Measurements from ENCODE around the gene ATP9A. TPM values are rescaled to one million over a fixed set of nuclear protein-coding genes. Genes with fewer than 3 reads are reported as not detected.
"Not testable (repeated sequence)": the region's sequence is repeated elsewhere in the genome, so short reads cannot be mapped to it uniquely, and the experiment has no call there.

ATP9A gene
- total and polyA plus RNA-seq, 12 donors: 3.4 to 32.1 (median 24.6) TPM

DNA sequence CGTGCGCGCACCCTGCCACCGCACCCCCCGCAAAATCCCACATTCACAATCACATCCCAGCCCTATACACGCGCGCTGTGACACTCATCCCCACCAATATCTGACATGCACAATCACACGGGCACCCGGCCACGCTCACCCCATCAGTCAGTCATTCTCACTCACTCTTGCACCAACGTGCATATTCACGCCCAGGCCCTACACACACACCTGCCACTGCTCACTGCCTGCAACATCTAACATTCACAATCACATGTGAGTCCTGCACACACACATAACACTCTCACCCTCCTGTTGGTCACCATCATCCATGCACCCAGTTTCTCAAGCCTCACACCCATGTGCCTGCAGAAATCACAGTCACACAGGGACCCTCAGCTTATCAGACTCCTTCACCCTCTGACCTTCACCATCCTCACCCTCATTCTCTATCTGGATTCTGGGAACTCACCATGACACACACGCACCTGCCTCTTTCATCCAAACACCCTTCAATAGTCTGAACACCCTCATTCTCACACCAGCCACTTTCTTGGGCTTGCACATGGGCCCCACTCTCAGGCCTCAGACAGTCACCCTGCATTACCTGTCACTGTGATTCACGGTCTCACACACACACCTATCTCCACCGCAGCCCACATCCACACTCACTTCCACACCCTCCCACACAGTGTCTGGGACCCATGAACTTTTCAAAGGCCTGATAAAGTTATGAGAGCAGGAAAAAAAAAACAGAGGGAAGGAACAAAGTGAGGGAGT lies 748 bp upstream of the ATP9A start:
- TF ChIP-seq, protein P1, sequence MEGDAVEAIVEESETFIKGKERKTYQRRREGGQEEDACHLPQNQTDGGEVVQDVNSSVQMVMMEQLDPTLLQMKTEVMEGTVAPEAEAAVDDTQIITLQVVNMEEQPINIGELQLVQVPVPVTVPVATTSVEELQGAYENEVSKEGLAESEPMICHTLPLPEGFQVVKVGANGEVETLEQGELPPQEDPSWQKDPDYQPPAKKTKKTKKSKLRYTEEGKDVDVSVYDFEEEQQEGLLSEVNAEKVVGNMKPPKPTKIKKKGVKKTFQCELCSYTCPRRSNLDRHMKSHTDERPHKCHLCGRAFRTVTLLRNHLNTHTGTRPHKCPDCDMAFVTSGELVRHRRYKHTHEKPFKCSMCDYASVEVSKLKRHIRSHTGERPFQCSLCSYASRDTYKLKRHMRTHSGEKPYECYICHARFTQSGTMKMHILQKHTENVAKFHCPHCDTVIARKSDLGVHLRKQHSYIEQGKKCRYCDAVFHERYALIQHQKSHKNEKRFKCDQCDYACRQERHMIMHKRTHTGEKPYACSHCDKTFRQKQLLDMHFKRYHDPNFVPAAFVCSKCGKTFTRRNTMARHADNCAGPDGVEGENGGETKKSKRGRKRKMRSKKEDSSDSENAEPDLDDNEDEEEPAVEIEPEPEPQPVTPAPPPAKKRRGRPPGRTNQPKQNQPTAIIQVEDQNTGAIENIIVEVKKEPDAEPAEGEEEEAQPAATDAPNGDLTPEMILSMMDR (IDR thresholded peaks at IDR 0.05): no peak
- Histone ChIP-seq H3K36me3 (no peaks in the 10 kb centered on the region), H3K4me1 (peaks cover 0 to 19% (median 6%) of the 10 kb centered on the region in 9 donors), H3K4me3 (peak overlapping the region in 6 of 10 donors; percentile 10 to 38 (median 30)), H3K27ac (no peak overlapping the region), H3K9me3 (no peaks in the 10 kb centered on the region), H3K27me3 (peaks cover 0 to 36% (median 0%) of the 10 kb centered on the region in 7 donors)
- DNase-seq (no peak), ATAC-seq (no peak)
- 32 to 33% methylated on average over 12 to 16 of the region's 16 CpGs for WGBS, 2 donors
- intact Hi-C loops (cut with DNase I): loop anchor here in 2 of 10 donors (10.0 kb wide), 1 partner anchor 114 kb away; no protein-coding TSS in a partner anchor

DNA sequence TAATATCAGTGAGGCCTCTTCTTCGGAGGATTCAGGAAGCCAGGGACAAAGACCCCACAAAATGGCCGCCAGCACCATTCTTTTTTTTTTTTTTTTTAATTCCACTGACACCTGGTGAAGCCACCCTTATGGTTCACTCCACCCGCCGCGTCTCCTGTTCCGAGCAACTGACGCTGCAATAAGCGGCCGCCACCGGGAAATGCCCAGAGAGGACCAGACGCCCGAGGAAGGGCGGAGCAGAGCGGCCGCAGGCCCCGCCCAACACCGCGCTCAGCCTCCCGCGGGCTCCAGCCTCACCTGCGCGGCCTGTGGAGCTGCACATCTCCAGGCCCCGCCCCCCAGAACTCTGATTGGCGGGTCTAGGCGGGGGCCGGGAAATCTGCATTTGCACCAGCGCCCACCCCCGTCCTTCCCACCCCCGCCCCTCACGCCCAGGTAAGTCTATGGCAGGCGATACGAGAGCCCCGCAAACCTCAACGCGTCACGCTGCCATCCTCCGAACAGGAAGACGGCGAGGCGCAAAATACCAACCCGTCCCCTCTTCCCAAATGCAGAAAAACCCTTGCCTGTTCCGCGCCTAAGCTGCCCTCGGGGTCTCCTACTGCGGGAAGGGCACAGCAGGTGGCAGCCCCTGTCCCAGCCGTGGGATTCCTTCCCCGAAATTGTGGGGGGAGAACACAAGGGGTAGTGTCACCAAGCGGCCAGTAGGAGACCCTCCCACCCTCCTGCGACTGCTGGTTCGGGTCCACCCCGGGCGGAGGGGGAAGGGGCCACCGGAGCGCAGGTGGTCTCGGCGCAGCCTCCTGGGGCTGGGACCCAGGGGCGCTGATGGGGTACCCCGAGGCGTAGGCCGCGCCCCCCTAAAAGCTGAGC lies 960 bp downstream of the ATP9A start:
- H3K36me3 ChIP-seq: no peaks in the 10 kb centered on the region
- DNase-seq (peak; percentile 49 to 70), ATAC-seq (peak; percentile 82 to 97 (median 92))
- TF ChIP-seq, protein P1 (IDR thresholded peaks at IDR 0.05): peak in 4 of 9 donors; percentile 13 to 30 (median 18)
- H3K27ac ChIP-seq: peak overlapping the region in 8 of 10 donors; percentile 40 to 79 (median 65)
- H3K4me3 ChIP-seq: peak overlapping the region; percentile 26 to 93 (median 84)
- 2 to 3% methylated on average over 61 of the region's 61 CpGs for WGBS, 2 donors
- peaks cover 0 to 36% (median 0%) of the 10 kb centered on the region in 7 donors for H3K27me3 ChIP-seq
- intact Hi-C loops (cut with DNase I): loop anchor here in 2 of 10 donors (10.0 kb wide), 1 partner anchor 112 kb away; no protein-coding TSS in a partner anchor
- peaks cover 0 to 19% (median 6%) of the 10 kb centered on the region in 9 donors for H3K4me1 ChIP-seq
- H3K9me3 ChIP-seq: no peaks in the 10 kb centered on the region

DNA sequence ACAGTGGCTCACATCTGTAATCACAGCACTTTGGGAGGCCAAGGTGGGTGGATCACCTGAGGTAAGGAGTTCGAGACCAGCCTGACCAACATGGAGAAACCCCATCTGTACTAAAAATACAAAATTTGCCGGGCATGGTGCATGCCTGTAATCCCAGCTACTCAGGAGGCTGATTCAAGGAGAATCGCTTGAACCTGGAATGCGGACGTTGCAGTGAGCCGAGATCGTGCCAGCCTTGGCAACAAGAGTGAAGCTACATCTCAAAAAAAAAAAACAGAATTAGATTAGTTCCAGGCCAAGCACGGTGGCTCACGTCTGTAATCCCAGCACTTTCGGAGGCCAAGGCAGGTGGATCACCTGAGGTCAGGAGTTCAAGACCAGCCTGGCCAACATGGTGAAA lies 2.8 kb downstream of the ATP9A start:
- Histone ChIP-seq H3K27me3 (peaks cover 0 to 36% (median 0%) of the 10 kb centered on the region in 7 donors), H3K4me1 (peaks cover 0 to 19% (median 6%) of the 10 kb centered on the region in 9 donors)
- ATAC-seq, H3K27ac ChIP-seq, H3K4me3 ChIP-seq, H3K9me3 ChIP-seq, H3K36me3 ChIP-seq, DNase-seq: not testable (repeated sequence)
- WGBS, 2 donors: 73 to 74% methylated on average over 10 of the region's 10 CpGs
- intact Hi-C loops (cut with DNase I): loop anchor here in 2 of 10 donors (10.0 kb wide), 1 partner anchor 111 kb away; no protein-coding TSS in a partner anchor

DNA sequence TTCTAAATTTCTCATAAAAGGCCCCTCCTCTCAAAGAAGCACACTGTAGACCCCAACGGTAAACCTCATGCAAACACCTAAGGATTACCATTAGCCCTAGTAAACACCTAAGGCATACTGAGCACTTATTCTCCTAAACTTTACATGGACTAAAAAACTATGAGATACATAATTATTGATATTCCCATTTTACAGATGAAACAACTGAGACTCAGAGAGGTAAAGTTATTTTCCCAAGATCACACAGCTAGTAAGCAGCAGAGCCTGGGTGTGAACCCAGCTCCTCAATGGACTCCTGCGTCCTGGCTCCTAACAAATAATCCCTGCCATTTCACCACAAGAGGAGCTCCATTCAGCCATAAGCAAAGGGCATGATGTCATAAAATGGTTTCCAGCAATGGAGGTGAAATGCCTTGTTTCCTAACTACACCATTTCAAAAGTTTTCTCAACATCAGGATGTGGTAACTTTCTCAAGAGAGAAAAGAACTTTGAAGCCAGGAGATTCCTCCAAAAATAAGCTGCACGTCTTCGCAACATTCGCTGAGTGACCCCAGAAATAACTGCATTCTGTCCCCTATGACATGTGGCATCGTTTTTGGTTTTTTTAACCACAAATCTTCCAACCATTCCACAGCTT lies 4.1 kb downstream of the ATP9A start:
- TF ChIP-seq, protein P1 (IDR thresholded peaks at IDR 0.05): no peak
- no peak for DNase-seq
- ATAC-seq: no peak
- Histone ChIP-seq H3K27me3 (peaks cover 0 to 24% (median 0%) of the 10 kb centered on the region in 7 donors), H3K9me3 (peaks cover 0 to 12% (median 0%) of the 10 kb centered on the region in 11 donors), H3K4me3 (no peak overlapping the region), H3K36me3 (no peaks in the 10 kb centered on the region), H3K27ac (no peak overlapping the region), H3K4me1 (peaks cover 0 to 19% (median 6%) of the 10 kb centered on the region in 9 donors)
- WGBS, 2 donors: 89 to 92% methylated on average over 6 of the region's 6 CpGs
- intact Hi-C loops (cut with DNase I): loop anchor here in 2 of 10 donors (10.0 kb wide), 1 partner anchor 109 kb away; no protein-coding TSS in a partner anchor
